Measurements from ENCODE around the gene EEF2.

Gene EEF2

GRCh38 chr19:4018775-4019504 is 33.7 kb upstream of the EEF2 start:
- Histone ChIP-seq H3F3A (ENCODE audit: insufficient read depth, low read length) (no peaks in the 10 kb centered on the region), H3K9ac (ENCODE audit: low read length) (no peak overlapping the region), H2AFZ (ENCODE audit: low read length) (no peak overlapping the region), H3K9me3 (ENCODE audit: low read length) (0 out of 2 replicates have a peak, but pooled peaks cover 4% of the 10 kb centered on the region), H3K4me3 (ENCODE audit: low read depth, low read length, poor library complexity, severe bottlenecking) (no peak overlapping the region), H3K4me1 (ENCODE audit: insufficient read depth, low read length, severe bottlenecking) (no peaks in the 10 kb centered on the region), H3K36me3 (ENCODE audit: insufficient read depth, low read length) (peaks cover 53% of the 10 kb centered on the region), H4K20me1 (ENCODE audit: insufficient read depth, low read length) (no peaks in the 10 kb centered on the region), H3K27me3 (ENCODE audit: insufficient read depth, low read length) (no peaks in the 10 kb centered on the region), H3K4me2 (ENCODE audit: low read length) (no peak overlapping the region), H3K79me2 (ENCODE audit: insufficient read depth, low read length) (no peaks in the 10 kb centered on the region), H3K9me2 (ENCODE audit: low read depth, low read length) (no peaks in the 10 kb centered on the region), H3K27ac (ENCODE audit: low read depth, low read length, poor library complexity, severe bottlenecking) (no peak overlapping the region)
- no peak for TF ChIP-seq CTCF (IDR thresholded peaks at IDR 0.05; ENCODE audit: low read length)
- TF ChIP-seq EZH2 (IDR thresholded peaks at IDR 0.05; ENCODE audit: borderline replicate concordance, low read length), result no peak

DNA sequence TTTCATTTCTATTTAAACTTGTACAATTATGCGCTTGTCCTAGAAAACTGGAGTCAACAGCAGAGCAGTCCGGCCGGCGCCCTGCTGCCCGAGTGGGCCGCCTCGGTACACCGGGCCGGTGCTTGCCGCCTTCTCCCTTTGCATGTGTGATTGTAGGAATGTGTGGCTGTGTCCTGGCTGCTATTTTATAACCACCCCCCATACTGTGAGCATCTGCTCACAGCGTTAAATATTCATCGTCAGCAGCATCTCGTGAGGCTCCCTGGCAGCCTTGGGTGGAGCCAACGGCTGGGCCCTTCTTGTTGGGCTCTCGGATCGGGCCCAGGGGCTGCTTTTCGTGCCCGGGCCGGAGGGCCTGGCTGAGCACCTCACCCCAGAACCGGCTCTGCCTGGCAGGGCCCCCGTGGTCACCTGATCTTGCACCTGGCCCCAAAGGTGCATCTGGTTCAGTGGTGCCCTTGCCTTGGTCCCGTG is 32.9 kb upstream of the EEF2 start:
- H3K9me2 ChIP-seq (ENCODE audit: low read depth, low read length), result no peaks in the 10 kb centered on the region
- no peaks in the 10 kb centered on the region for H3K79me2 ChIP-seq (ENCODE audit: insufficient read depth, low read length)
- no peak overlapping the region for H2AFZ ChIP-seq (ENCODE audit: low read length)
- no peaks in the 10 kb centered on the region for H3K4me1 ChIP-seq (ENCODE audit: insufficient read depth, low read length, severe bottlenecking)
- peaks cover 55% of the 10 kb centered on the region for H3K36me3 ChIP-seq (ENCODE audit: insufficient read depth, low read length)
- no peaks in the 10 kb centered on the region for H3K27me3 ChIP-seq (ENCODE audit: insufficient read depth, low read length)
- TF ChIP-seq EZH2 (IDR thresholded peaks at IDR 0.05; ENCODE audit: borderline replicate concordance, low read length) (no peak), CTCF (IDR thresholded peaks at IDR 0.05; ENCODE audit: low read length) (no peak)
- H3K9ac ChIP-seq (ENCODE audit: low read length), result no peak overlapping the region
- H3K27ac ChIP-seq (ENCODE audit: low read depth, low read length, poor library complexity, severe bottlenecking), result no peak overlapping the region
- H3K9me3 ChIP-seq (ENCODE audit: low read length), result 0 out of 2 replicates have a peak, but pooled peaks cover 4% of the 10 kb centered on the region
- no peaks in the 10 kb centered on the region for H3F3A ChIP-seq (ENCODE audit: insufficient read depth, low read length)
- H3K4me2 ChIP-seq (ENCODE audit: low read length), result no peak overlapping the region
- H3K4me3 ChIP-seq (ENCODE audit: low read depth, low read length, poor library complexity, severe bottlenecking), result no peak overlapping the region
- no peaks in the 10 kb centered on the region for H4K20me1 ChIP-seq (ENCODE audit: insufficient read depth, low read length)

- no peak overlapping the region for H3K9ac ChIP-seq (ENCODE audit: low read length)
- no peaks in the 10 kb centered on the region for H3K79me2 ChIP-seq (ENCODE audit: insufficient read depth, low read length)
- no peaks in the 10 kb centered on the region for H4K20me1 ChIP-seq (ENCODE audit: insufficient read depth, low read length)
These were observed 31.8 kb upstream of the EEF2 start for GRCh38 chr19:4016903-4017638.

More at GRCh38 chr19:4016903-4017638, 31.8 kb upstream of the EEF2 start:
- no peaks in the 10 kb centered on the region for H3K27me3 ChIP-seq (ENCODE audit: insufficient read depth, low read length)
- no peaks in the 10 kb centered on the region for H3K4me1 ChIP-seq (ENCODE audit: insufficient read depth, low read length, severe bottlenecking)
- H3K27ac ChIP-seq (ENCODE audit: low read depth, low read length, poor library complexity, severe bottlenecking), result no peak overlapping the region
- TF ChIP-seq EZH2 (IDR thresholded peaks at IDR 0.05; ENCODE audit: borderline replicate concordance, low read length), result no peak
- no peak for TF ChIP-seq CTCF (IDR thresholded peaks at IDR 0.05; ENCODE audit: low read length)
- H2AFZ ChIP-seq (ENCODE audit: low read length), result no peak overlapping the region
- H3K9me3 ChIP-seq (ENCODE audit: low read length), result 0 out of 2 replicates have a peak, but pooled peaks cover 4% of the 10 kb centered on the region
- H3K4me2 ChIP-seq (ENCODE audit: low read length), result no peak overlapping the region
- no peaks in the 10 kb centered on the region for H3K9me2 ChIP-seq (ENCODE audit: low read depth, low read length)
- no peaks in the 10 kb centered on the region for H3F3A ChIP-seq (ENCODE audit: insufficient read depth, low read length)
- no peak overlapping the region for H3K4me3 ChIP-seq (ENCODE audit: low read depth, low read length, poor library complexity, severe bottlenecking)
- peaks cover 62% of the 10 kb centered on the region for H3K36me3 ChIP-seq (ENCODE audit: insufficient read depth, low read length)
